K562 treated with DMSO at 1 percent for 24 hours (cell line): ENCODE data around the gene LEMD2. TPM values are rescaled to one million over a fixed set of nuclear protein-coding genes. Genes with fewer than 3 reads are reported as not detected.

Experiments used
- total RNA-seq: library from RNA; unstranded; fragments of 300-600 nt; gene quantifications from 2 replicates; pipeline ENCODE4 v1.2.3, GENCODE V29; 2022; ENCODE audit warnings: low read depth; ENCODE audit not compliant: insufficient read depth

Gene LEMD2
- 68.6 and 71.9 TPM in 2 replicates for total RNA-seq

GRCh38 chr6:33788694-33789549, at the start of gene LEMD2:
LEMD2 (minus strand) TSS chr6:33789130; CDS start chr6:33789116, 14 bp downstream.

GRCh38 chr6:33803571-33804053, 14.7 kb upstream of the LEMD2 start, which contains the start of gene MLN:
MLN (minus strand) TSS chr6:33804003; CDS start chr6:33801163, 2,840 bp downstream.

GRCh38 chr6:33746651-33747100, 42.3 kb downstream of the LEMD2 start, which contains the start of gene IP6K3:
IP6K3 (minus strand) TSS chr6:33746905; CDS start chr6:33735476, 11,429 bp downstream.

Other genes starting within 250 kb of the LEMD2 start
- 33.3 and 36.6 TPM in 2 replicates for gene BAK1, start 208.9 kb downstream of the LEMD2 start, total RNA-seq
- 17.1 and 18.9 TPM in 2 replicates for gene ITPR3, start 167.8 kb downstream of the LEMD2 start, total RNA-seq
- gene UQCC2, start 77.4 kb downstream of the LEMD2 start, total RNA-seq, result 64.5 and 93.6 TPM in 2 replicates
- gene IP6K3, start 42.2 kb downstream of the LEMD2 start, total RNA-seq, result not detected in 2 replicates
- not detected in 2 replicates for gene MLN, start 14.9 kb upstream of the LEMD2 start, total RNA-seq